Keratinocyte (primary cell): ENCODE results near the gene SLC25A42. TPM values are rescaled to one million over a fixed set of nuclear protein-coding genes. Genes with fewer than 3 reads are reported as not detected.

Source experiments
- DNase-seq: peaks from one replicate; pipeline ENCODE4 v3.0.0-alpha.2; 2011; ENCODE audit warnings: low read depth, missing footprints, low spot score
- FAIRE-seq: peaks from 2 replicates; lab custom pipeline; 2011; peaks lifted over from hg19 to GRCh38; lab: Jason Lieb, UNC
- H2AFZ ChIP-seq: 2 replicates; pipeline ENCODE4 v1.6.0; 2012; ENCODE audit warnings: low read length, control low read depth, inconsistent platforms; ENCODE audit not compliant: control insufficient read depth
- H3K27ac ChIP-seq: 2 replicates; pipeline ENCODE4 v1.5.1; 2011; ENCODE audit warnings: low read length; ENCODE audit not compliant: control insufficient read depth, insufficient read depth
- H3K27me3 ChIP-seq: 3 replicates; pipeline ENCODE4 v1.6.0; 2011; ENCODE audit warnings: low read length; ENCODE audit not compliant: control insufficient read depth, insufficient read depth; ENCODE audit errors: extremely low read depth
- H3K36me3 ChIP-seq, 2 experiments: 2 replicates in 1 of 2; 3 replicates in 1 of 2; pipeline ENCODE4 v1.5.1; 2011; ENCODE audit warnings: low read length in 2 of 2, mild to moderate bottlenecking in 1 of 2; ENCODE audit not compliant: control insufficient read depth in 2 of 2, insufficient read depth in 2 of 2; ENCODE audit errors: extremely low read depth in 1 of 2
- H3K4me1 ChIP-seq: 3 replicates; pipeline ENCODE4 v1.5.1; 2011; ENCODE audit warnings: low read length; ENCODE audit not compliant: control insufficient read depth, insufficient read depth; ENCODE audit errors: extremely low read depth
- H3K4me2 ChIP-seq: 3 replicates; pipeline ENCODE4 v1.6.0; 2011; ENCODE audit warnings: low read depth, low read length; ENCODE audit not compliant: control insufficient read depth, insufficient read depth; ENCODE audit errors: extremely low read depth
- H3K4me3 ChIP-seq, 3 experiments: fragments of 200-600 bp in 1 of 3; sonication (generic) in 1 of 3; 2 replicates in 2 of 3; 3 replicates in 1 of 3; pipeline ENCODE4 v1.5.1; 2011 to 2016; ENCODE audit warnings: low read length in 3 of 3, mild to moderate bottlenecking in 3 of 3, control low read depth in 2 of 3, inconsistent platforms in 1 of 3, low read depth in 1 of 3, mixed read lengths in 1 of 3, mixed run types in 1 of 3, moderate library complexity in 1 of 3; ENCODE audit not compliant: control insufficient read depth in 2 of 3, insufficient read depth in 2 of 3; ENCODE audit errors: extremely low read depth in 1 of 3
- H3K79me2 ChIP-seq: 2 replicates; pipeline ENCODE4 v1.6.0; 2012; ENCODE audit warnings: low read length; ENCODE audit not compliant: control insufficient read depth, insufficient read depth
- H3K9ac ChIP-seq: 3 replicates; pipeline ENCODE4 v1.6.0; 2011; ENCODE audit warnings: low read length; ENCODE audit not compliant: control insufficient read depth, insufficient read depth; ENCODE audit errors: extremely low read depth
- H3K9me1 ChIP-seq: 3 replicates; pipeline ENCODE4 v1.6.0; 2011; ENCODE audit warnings: low read length; ENCODE audit not compliant: control insufficient read depth, insufficient read depth; ENCODE audit errors: extremely low read depth
- H3K9me3 ChIP-seq: 2 replicates; pipeline ENCODE4 v1.5.1; 2012; ENCODE audit warnings: low read depth, low read length; ENCODE audit not compliant: control insufficient read depth
- H4K20me1 ChIP-seq: 3 replicates; pipeline ENCODE4 v1.6.0; 2011; ENCODE audit warnings: low read length; ENCODE audit not compliant: control insufficient read depth, insufficient read depth; ENCODE audit errors: extremely low read depth
- CTCF ChIP-seq, 3 experiments: IDR thresholded peaks in 1 of 3; conservative IDR thresholded peaks in 1 of 3; optimal IDR thresholded peaks in 1 of 3; 2 replicates in 2 of 3; 3 replicates in 1 of 3; pipeline versions ENCODE3 to v1.5.1; 2011; ENCODE audit warnings: low read length in 3 of 3, mild to moderate bottlenecking in 3 of 3, moderate library complexity in 2 of 3, control low read depth in 1 of 3, inconsistent platforms in 1 of 3; ENCODE audit not compliant: insufficient read depth in 2 of 3; ENCODE audit errors: extremely low read depth in 1 of 3
- EZH2 ChIP-seq: IDR thresholded peaks from one replicate; pipeline ENCODE4 v1.6.1; 2012; ENCODE audit warnings: inconsistent platforms, mild to moderate bottlenecking, low read length, moderate library complexity
- dilution Hi-C: fragments of 300-500 bp; cut with MboI; formaldehyde crosslinking; loops from one replicate; pipeline ENCODE4 v1.7.0; 2020; ENCODE audit warnings: low sequenced_read_pairs; ENCODE audit not compliant: extremely low pct_ligation_motif_present
- polyA plus RNA-seq, 5 experiments: library from polyadenylated mRNA; depleted of rRNA in 3 of 5; stranded (reverse) in 3 of 5; stranded (forward) in 1 of 5; unstranded in 1 of 5; fragments of >200 nt; gene quantifications; 1 replicate in 1 of 5; 2 replicates in 3 of 5; 3 replicates in 1 of 5; pipeline versions ENCODE4 v1.2.1 to v1.2.3, GENCODE V29; 2011 to 2012; ENCODE audit warnings: missing spikeins in 2 of 5, low read depth in 1 of 5, low replicate concordance in 1 of 5

The SLC25A42 gene
- polyA plus RNA-seq, 1 donor (not counting 4 experiments of a cell fraction or from before 2014, with no cell fraction given), result 1.2 TPM

- H3K4me2 ChIP-seq, result no peak overlapping the region
- TF ChIP-seq CTCF (optimal IDR thresholded peaks at IDR 0.05 in 1 of 3, IDR thresholded peaks at IDR 0.05 in 1 of 3, conservative IDR thresholded peaks at IDR 0.05 in 1 of 3; ENCODE audit: extremely low read depth in 1 of 3, insufficient read depth in 2 of 3, low read length in 3 of 3) (no peak), EZH2 (no peak)
- no peak overlapping the region for H3K4me3 ChIP-seq
- no peaks in the 10 kb centered on the region for H3K27me3 ChIP-seq
- H3K9me3 ChIP-seq, result no peaks in the 10 kb centered on the region
- DNase-seq, result no peak
- no peaks in the 10 kb centered on the region for H3K36me3 ChIP-seq
- no peaks in the 10 kb centered on the region for H4K20me1 ChIP-seq
- no peaks in the 10 kb centered on the region for H3K9me1 ChIP-seq
- H3K27ac ChIP-seq, result no peak overlapping the region
- no peak overlapping the region for H3K9ac ChIP-seq
- H2AFZ ChIP-seq, result no peak overlapping the region
- H3K4me1 ChIP-seq, result peaks cover 5% of the 10 kb centered on the region
- no peaks in the 10 kb centered on the region for H3K79me2 ChIP-seq
- dilution Hi-C loops, result no loop called here
- FAIRE-seq, result no peak
Measured at GRCh38 chr19:19079571-19079970, 15.8 kb downstream of the SLC25A42 start.

DNA sequence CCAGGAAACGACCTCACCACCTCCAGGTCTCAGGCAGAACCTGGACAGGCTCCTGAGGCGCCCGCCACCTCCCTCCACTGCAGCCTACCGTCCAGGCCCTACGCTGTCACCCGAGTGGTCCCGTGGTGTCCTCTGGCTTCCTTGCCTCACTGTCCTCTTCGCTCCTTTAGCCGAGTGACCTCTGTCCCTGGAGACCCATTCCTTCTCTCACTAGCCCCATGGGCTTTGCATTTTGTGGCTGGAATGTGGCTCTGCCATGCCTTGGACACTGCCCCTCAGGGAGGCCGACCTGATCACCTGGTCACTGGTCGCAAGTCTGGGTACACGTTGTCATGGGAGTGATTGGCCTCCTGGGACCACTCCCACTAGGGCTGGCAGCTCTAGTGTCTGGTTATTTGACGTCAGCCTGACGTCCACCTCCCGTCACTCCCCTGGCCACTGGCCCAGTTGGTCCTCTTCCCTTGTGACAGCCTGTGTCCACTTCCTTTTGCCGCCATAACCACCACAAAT lies 17.9 kb downstream of the SLC25A42 start:
- no peak for FAIRE-seq
- no peaks in the 10 kb centered on the region for H3K9me1 ChIP-seq
- no peak overlapping the region for H3K27ac ChIP-seq
- no peak overlapping the region for H3K9ac ChIP-seq
- no peaks in the 10 kb centered on the region for H3K36me3 ChIP-seq
- H3K4me1 ChIP-seq, result peaks cover 5% of the 10 kb centered on the region
- no peaks in the 10 kb centered on the region for H4K20me1 ChIP-seq
- no peaks in the 10 kb centered on the region for H3K79me2 ChIP-seq
- H2AFZ ChIP-seq, result no peak overlapping the region
- no peaks in the 10 kb centered on the region for H3K9me3 ChIP-seq
- dilution Hi-C loops, result no loop called here
- DNase-seq, result no peak
- H3K4me2 ChIP-seq, result no peak overlapping the region
- no peak overlapping the region for H3K4me3 ChIP-seq
- no peaks in the 10 kb centered on the region for H3K27me3 ChIP-seq
- TF ChIP-seq CTCF (optimal IDR thresholded peaks at IDR 0.05 in 1 of 3, IDR thresholded peaks at IDR 0.05 in 1 of 3, conservative IDR thresholded peaks at IDR 0.05 in 1 of 3; ENCODE audit: extremely low read depth in 1 of 3, insufficient read depth in 2 of 3, low read length in 3 of 3) (no peak), EZH2 (no peak)
